HG03342 (cell line): Measurements from ENCODE around the gene NAA40.
A peak's percentile ranks its signal among the peaks of the same experiment; 100 is the strongest.

ENCODE experiments used
- ATAC-seq: cut with Tn5 transposase; IDR thresholded peaks from one replicate; pipeline ENCODE4 v1.9.1; 2021; ENCODE audit warnings: mild to moderate bottlenecking, moderate library complexity; ENCODE audit not compliant: unreplicated experiment

NAA40 gene

DNA sequence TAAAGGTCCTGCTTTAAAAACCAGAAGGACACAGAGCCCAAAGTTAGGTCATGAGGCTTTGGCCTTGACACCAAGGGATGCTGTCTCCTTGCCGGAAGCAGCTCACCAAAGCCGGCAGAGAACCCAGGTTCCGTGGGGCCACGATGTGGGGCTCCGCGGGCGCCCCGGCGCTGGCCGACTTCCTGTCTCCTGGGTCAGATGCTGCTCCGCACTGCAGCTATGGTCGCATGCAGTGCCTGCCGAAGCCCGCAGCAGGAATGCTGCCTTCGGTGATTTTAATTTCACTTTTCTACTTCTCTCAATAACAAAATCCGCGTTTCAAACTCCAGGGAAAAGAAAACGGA is 47.0 kb downstream of the NAA40 start:
- ATAC-seq, result peak; percentile 46

DNA sequence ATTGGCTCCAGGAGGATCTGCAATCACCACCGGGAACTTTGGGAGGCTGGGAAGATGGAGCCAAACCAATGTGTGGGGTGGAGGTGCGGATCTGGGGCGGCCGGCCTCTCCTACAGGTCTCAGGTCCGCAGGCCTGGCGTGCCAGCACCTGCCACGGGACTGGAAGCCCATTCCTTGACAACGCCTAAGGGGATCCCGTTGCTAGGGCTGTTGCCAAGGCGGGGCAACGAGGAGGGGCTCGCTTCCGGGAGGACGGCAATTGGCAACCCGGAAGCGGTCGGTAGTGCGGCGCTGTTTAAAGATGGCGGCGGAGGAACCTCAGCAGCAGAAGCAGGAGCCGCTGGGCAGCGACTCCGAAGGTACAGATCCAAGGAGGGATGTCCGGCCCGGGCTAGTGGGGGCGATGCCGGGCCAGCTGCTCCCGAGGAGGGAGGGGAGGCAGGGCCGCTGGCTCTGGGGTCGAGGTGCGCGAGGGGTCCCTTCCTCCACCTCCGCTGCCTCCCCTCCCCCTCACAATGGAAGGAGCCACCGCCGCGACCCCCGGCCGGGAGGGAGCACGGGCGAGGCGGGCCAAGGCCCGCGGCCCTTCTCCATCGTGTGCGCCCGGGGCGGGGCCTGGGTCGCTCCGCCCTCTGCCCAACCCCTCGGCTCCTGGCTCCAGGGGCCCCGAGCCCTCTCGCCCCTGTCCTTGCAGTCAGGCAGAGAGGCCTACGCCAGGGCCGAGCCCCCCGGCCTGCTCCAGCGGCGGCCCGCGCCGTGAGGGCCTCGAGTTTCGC is 47.5 kb downstream of the NAA40 start, which contains the start of gene OTUB1:
Gene OTUB1 (plus strand): TSS at position 283 of the 776 bp plus-strand sequence. CDS start 19 bp downstream, at position 302.
- ATAC-seq, result peak; percentile 88

DNA sequence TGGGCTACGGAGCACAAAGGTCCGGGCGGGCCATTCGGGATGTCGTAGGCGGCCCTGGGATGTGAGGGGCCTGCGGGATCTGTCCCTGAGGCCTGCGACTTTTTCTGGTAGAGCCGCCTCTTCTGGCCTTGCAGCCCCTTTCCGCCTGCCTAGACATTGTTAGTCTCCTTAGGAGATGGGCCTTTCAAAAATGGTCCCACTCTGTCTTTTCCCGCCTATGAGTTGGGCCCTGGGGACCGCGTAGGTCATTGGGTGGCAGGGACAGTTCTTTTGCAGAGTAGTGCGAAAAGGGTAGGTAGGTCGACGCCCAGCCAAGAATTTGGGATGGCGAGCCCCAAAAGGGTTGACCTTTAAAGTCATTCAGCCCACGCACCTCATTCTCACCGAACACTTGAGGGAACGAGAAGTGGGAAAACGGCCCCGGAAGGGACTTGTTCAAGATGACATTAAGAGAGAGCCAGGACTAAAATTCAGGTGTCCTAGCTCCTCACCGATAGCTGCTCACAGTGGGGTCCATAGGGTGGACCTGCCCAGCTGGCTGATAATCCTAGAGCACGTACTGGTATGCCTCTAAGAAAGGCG is 48.2 kb downstream of the NAA40 start:
- ATAC-seq, result no peak

DNA sequence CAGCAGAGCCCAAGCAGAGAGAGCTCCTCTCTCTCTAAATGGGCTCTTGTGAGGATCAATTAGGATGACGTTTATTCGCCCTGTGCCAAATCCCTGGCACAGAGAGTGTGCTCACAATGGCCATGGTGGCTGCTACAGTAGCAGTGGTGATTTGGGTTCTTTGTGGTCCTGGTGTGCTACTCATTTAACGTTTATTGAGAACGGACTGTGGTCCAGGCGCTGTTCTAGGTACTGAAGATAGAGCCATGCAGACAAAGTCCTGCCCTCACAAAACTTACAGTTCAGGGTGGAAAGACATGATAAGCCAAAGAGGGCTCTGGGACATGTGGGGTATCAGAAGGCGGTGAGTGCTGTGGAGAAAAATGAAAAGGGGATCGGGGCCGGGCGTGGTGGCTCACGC is 52.8 kb downstream of the NAA40 start:
- ATAC-seq, result no peak

DNA sequence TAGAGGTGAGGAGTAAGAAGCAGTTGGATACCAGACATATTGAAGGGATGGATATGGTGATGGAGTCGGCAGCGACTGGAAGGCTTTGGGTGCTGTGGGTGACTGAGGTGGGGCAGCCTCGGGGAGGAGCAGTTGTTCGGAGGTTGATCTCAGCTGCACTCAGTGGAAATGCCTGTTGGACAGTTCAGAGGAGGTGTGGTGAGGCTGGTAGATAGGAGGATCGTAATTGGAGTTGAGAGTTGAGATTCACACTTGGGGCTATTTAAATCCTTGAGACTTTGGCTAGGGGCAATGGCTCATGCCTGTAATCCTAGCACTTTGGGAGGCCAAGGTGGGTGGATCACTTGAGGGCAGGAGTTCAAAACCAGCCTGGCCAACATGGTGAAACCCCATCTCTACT is 54.3 kb downstream of the NAA40 start:
- no peak for ATAC-seq

DNA sequence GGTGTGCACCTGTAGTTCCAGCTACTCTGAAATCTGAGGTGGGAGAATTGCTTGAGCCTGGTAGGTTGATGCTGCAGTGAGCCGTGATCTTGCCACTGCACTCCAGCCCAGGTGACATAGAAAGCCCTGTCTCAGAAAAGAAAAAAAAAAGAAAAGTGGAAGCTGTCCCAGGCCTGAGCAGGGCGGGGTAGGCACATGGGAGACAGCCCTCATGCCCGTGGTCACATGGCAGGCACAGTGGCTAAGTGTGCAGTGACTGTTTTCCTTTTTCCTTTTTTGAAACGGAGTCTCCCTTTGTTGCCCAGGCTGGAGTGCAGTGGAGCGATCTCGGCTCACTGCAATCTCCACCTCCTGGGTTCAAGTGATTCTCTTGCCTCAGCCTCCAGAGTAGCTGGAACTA is 55.2 kb downstream of the NAA40 start:
- no peak for ATAC-seq

DNA sequence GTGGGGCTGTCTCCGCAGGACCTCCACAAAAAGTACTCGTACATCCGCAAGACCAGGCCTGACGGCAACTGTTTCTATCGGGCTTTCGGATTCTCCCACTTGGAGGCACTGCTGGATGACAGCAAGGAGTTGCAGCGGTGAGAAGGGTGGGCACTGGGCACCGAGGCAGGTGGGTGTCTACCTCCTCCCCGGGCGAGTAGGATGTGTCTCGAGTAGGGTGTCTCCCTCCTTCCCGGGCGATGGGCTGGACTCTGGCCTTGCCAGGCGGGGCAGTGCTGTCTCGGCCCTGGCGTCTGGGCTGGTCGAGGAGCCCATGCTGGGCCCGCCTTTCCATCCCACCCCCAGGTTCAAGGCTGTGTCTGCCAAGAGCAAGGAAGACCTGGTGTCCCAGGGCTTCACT is 57.7 kb downstream of the NAA40 start:
- ATAC-seq, result no peak

DNA sequence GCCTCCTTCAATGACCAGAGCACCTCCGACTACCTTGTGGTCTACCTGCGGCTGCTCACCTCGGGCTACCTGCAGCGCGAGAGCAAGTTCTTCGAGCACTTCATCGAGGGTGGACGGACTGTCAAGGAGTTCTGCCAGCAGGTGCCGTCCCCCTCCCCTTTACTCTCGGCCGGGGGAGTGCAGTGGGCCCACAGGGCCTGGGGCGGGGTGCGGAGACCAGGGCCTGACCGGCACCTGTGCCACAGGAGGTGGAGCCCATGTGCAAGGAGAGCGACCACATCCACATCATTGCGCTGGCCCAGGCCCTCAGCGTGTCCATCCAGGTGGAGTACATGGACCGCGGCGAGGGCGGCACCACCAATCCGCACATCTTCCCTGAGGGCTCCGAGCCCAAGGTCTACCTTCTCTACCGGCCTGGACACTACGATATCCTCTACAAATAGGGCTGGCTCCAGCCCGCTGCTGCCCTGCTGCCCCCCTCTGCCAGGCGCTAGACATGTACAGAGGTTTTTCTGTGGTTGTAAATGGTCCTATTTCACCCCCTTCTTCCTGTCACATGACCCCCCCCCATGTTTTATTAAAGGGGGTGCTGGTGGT is 58.4 kb downstream of the NAA40 start:
- ATAC-seq, result no peak

DNA sequence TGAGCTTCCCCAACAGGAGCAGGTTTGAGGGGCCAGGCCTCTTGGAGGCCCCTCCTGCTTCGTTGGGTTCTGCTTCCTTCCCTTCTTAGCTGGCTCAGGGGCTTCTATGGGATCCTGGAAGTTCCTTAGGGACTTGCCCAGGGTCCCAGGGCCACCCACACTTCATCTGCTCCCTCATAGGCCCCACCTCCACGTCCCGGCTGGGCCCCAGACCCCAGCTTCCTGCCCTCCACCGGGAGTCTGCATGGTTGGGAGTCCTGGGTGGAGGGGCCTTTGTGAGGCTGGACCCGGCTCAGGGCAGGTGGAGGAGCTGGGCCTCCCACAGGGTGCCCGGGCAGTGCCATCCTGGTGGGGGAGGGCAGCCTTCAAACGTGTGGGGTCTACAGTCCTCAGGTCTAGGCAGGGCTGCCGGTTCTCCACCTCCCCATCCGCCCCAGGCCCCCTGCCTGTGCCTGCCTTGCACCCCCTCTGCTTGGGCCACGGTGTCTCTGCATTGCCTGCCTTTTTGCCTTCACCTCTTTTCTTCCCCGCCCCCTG is 59.1 kb downstream of the NAA40 start:
- ATAC-seq, result no peak

DNA sequence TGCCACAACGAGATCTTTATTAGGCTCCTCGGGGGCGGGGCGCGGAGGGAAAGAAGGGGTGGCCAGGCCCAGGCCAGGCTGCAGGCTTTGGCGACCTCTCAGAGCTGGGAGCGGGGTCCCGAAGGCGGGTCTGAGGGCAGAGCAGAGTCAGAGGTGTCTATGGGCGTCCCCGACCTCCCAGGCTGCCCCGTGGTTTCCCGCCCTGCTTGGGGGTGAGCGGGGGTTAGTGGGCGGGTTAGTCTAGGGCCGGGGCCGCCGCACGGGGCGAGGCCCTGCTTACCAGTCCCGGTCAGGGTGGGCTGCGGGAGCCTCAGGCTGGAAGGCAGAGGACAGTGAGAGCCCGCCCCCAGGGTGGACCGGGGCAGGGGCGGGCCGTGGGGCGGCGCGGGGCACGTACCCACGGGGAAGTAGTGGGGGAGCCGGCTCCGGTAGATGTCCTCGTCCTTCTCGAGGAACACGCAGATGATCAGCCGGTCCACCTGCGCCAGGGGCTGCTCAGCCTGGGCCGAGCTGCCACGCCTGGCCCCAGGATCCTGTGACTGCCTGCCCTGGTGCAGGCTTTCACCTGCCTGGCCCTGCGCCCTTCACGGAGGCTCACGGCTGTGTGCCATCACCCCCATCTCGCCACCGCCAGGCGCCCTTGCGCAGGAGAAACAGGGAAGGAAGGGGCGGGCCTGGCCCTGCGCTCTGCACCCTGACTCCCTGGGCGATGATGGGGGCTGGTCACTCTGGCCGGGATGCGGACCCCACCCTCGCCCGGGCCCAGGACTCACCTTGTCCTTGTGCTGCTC is 60.0 kb downstream of the NAA40 start:
- no peak for ATAC-seq

DNA sequence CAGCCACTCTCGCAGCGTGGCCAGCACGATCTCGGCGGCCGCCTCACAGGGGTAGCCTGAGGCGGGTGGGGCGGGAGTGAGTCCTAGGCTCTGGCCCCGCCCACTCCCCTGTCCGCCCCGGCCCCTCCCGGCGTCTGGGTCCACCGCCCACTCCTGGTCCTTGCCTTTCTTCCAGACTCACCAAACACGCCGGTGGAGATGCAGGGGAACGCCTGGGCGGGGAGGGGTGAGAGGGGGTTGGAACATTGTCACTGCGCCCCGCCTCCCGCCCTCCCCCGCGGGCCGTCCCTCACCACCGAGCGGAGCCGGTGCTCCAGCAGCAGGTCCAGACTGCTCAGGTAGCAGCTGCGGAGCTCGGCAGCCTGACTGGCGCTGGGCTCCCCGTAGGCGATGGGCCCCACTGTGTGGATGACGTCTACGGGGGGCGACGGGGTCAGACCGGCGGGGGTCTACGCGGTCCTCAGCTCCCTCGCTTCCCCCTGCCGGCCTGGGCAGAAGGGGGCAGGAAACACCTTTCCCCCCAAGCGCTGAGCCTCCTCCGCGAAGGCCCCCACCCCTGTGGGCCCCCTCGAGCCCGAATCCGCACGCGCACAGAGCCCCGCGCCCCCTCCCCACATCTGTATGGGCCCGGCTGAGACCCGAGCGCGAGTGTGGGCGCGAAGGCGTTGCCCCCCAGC is 60.7 kb downstream of the NAA40 start:
- no peak for ATAC-seq

DNA sequence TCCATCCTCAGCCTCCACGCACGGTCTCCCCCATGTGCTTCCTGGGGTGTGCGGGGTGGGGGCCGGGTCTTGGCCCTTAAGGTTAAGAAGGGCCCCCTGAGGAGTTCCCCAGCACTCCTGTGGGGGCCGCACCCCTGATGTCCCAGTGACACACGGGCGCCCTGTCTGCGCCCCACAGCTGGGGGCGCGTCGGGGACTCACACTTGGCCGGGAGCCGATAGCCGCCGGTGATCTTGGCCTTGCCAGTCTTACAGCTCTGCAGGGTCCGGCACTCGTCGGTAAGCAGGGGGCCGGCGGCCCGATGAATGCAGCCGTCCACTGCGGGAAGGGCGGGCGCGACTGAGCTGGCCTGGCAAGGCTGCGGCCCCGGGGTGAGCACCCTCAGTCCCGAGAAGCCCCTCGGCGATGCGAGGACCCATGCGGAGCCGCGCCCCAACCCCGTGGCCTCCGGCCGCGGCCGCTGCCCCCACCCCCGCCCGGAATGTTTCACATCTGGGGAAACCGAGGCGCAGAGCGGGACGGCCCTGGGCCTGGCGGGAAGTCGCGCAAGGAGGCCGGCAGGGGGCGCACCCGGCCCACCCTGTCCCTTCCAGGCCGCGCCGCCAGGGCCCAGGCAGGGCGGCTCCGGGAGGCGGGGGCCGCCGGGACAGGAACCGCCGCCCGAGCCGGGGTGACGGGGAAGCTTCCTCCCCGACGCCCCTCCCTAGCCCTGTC is 61.4 kb downstream of the NAA40 start:
- no peak for ATAC-seq

DNA sequence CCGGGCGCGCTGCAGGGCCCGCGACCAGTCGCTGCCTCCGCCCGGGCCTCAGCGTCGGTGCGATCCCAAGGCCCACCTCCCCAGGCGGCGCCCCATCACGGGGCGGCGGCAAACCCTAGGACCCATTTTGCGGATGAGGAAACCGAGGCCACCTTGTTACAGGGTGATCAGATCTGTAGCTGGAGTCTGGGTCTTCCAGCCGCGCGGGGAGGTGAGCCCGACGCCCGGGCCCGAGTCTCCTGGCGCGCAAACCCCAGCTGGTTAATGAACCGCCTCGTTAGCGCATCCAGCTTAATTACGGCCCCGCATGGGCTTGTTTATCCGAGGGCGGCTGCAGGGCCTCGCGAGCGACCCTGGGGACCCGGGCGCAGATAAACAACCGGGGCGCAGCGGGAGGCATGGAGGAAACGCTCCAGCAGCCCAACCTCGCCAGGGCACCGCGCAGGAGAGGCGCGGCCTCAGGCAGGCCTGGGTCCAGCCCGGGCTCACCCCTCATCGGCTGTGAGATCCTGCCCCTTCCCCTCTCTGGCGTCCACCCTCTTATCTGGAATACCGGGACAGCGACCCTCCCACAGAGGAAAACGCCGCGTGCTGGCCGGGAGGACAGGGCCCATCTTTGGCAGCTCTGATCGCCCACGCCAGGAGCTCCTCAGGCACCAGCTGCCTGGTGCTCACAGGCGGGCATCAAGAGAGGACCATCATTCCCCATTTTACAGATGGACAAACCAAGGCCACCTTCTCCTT is 62.1 kb downstream of the NAA40 start:
- no peak for ATAC-seq

DNA sequence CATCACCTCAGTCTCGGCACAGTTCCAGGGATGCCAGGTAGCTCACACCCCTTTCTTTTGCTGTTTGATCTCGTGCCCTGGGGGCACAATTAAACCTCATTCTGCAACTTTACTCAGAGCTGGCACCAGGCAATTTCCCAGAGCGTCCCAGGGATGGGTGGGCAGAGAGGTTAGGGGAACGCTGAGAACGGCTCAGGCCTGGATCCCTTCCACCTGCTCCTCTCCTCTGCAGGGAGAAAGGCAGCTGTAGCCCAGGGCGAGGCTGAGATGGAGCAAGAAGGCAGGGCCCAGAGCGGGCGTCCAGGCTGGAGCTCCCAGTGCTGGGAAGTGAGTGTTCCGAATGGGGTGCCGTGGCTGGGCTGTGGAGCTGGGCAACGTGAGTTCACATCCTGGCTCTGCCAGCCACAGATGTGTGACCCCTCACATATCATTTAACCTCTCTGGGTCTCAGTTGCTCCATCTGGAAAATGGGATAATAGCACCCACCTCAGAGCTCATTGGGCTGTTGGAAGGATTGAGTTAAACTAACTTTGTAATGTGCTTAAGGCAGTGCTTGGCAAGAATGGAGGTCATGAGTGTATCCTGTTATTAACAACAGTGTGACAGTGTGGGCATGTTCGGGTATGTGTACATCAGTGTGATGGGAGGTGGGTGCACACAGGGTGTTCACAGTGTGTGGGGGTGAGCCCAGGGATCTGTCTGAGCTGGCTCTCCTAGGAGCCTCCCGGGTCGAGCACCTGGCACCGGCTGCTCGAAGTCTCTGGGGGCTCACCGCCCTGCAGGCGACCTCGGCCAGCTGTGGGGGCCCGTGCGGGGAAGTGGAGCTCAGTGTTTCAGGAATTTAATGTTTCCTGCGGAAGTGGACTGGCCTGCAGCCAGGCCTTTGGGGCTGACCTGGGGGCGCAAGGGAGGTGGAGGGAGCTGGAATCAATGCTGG is 63.0 kb downstream of the NAA40 start:
- no peak for ATAC-seq

DNA sequence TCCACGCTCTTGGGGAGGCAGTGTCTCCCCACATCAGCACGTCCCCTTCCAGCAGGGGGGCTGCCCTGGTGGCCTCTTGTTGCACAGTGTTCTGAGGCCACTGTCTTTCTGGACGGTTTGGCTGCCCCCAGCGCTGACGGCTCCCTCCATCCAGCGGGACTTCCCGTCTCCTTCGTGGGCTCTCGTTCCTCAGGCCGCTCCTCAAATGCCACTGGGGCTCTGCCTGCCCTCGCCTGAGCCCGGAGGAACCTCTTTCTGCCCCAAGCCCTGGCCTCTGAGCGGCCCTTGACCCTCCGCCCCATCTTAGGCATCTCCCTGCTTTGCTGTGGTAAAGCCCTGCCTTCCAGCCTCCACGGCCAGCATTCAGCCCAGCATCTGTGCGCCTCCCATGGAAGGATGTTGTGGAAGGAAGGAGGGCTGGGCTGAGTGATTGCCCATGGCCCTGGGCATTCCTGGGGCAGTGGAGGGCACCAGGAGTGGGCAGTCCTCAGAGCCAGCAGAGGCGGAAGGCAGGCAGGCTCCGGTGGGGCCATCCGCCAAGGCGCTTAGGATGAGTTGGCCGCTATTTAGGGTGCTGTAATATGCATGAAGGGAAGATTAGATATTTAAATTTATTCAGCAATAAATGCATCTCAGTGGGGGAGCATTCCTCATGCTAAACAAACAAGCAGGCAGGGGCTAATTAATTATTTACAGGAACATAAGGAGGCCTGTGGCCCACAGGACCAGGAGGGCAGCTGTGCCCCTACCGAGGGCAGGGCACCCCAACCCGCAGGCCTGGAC is 65.2 kb downstream of the NAA40 start:
- ATAC-seq, result no peak

DNA sequence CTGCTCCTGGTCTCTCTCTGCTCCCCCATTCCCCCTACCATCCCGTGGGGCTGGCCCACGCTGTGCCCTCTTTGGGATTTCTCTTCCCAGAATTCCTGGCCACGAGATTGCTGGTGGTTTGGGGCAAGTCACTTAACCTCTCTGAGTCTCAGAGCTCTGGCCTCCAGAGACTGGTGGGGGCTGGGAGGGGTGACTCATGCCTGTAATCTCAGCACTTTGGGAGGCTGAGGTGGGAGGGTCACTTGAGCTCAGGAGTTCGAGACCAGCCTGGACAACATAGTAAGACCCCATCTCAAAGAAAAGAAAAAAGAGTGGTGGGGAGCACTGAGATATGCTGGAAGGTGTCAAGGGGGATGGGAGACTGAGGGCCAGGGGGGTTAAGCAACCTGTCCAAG is 65.8 kb downstream of the NAA40 start:
- ATAC-seq, result no peak

DNA sequence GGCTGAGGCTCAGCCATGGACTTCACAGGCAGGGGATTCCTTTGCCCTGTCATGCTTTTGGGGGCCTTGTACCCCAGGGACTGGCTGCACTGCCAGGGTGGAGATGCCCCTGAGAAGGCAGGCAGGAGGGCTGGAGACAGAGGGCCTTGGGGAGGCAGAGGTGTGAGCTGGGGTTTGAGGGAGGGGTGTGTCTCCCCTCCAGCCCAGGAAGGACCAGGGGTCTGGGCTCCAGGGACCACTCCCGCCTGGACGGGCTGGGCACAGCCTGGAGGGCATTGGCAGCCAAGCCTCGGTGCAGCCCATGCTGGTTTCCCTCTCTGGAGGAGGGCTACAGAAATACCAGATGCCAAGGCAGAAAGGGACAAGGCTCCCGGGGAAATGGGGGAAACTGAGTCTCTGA is 66.9 kb downstream of the NAA40 start:
- no peak for ATAC-seq

DNA sequence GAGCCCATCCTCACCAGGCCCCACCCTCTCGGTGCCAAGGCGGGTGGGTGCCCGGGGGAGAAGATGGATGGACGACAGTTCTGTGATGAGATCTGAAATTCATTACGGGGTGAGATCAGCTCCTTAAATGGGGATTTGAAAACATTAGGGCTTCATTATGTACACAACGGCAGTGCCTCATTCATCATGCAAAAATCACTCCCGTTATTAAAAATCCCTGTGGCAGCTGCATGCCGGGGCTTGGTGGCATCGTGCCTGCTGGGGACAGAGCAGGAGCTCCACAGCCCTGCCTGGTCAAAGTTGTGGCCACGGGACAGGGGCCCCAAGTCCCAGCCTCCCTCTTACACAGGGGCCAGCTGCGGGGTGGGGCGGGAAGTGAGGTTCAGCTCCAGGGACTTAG is 67.6 kb downstream of the NAA40 start:
- ATAC-seq, result no peak
